T47D (cell line): ENCODE measurements around the gene WNT5B.

Source experiments
- DNase-seq, 2 experiments: peaks; one replicate each; pipeline versions ENCODE4 v3.0.0 to v3.0.0-alpha.2; 2011 to 2012; ENCODE audit warnings: low read depth in 1 of 2, low spot score in 1 of 2
- JUND ChIP-seq: IDR thresholded peaks from 2 replicates; pipeline ENCODE4 v1.6.1; 2012; ENCODE audit warnings: low read depth
- in situ Hi-C: cut with HindIII; loops from 2 replicates; pipeline ENCODE4 v1.10.0; 2016; ENCODE audit warnings: low sequenced_read_pairs, low pct_unique_long_range_greater_than_20kb

The WNT5B gene

DNA sequence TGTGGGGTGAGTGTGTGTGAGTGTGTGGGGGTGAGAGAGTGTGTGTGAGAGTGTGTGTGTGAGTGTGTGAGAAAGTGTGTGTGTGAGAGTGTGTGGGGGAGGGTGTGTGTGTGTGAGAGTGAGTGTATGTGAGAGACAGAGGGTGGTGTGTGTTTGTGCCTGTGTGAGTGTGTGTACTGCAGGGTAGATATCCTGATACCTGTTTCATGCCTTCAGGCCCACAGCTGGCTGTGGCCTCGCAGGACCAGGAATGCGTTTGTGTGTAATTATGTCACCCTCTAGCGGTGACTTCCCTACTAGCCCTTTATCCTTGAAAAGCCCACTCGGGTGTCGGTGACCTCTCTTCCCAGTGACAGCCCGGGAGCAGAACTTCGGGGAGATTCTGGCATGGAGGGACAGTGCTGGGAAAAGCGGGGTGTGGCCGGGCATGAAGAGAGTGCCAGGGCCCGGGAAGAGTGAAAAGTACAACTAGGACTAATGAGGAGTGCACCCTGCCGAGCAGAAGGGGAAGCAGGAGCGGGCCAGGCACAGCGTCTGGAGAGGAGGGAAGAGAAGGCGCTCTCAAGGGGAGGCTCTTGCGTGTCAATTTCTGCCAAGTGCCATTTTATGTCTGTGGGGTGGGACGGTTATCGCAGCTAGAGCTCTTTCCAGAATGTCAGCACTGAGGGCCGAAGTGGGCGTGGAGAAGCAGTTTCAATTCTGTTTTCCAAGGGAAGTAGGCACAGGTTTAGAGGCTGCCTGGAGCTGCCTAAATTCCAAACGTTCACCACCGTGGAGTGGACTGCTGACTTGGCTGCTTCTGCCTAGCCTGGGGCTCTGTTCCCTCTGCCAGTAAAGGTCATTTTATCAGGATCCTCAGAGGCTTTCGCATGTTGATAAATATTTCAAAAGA, 23.7 kb upstream of the WNT5B start:
- in situ Hi-C loops = no loop called here
- TF ChIP-seq JUND = no peak
- DNase-seq = peak; percentile 58 to 92

DNA sequence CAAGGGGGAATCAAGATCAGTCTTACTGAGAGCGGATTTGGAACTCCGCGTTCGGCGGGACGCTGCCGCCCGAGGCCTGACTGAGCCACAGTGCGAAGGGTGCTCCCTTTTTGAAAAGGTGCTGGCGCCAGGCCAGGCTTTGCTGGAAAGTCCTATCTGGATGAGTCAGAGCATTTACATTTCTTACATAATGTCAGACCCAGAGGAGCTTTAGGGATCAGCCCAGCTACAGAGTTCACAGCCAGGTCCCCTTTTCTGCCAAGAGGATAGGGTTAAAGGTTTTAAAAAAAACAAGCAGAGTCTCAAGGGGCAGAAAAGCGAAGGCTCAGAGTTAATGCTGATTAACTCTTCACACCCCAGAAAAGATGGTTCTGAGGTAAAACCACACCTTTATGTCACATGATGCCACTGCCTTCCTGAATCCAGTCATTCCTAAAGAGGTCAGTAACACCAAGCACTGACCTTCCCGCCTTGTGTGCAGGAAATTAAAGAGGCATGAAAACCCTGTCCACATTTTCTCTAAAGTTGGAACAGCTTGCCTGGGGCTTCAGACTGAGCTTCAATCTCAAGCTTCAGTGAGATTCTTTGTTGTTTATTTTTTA, 22.9 kb upstream of the WNT5B start:
- in situ Hi-C loops = no loop called here
- no peak for TF ChIP-seq JUND
- DNase-seq = peak in 1 of 2 experiments; percentile 68

- TF ChIP-seq JUND = no peak
- DNase-seq = no peak
- in situ Hi-C loops = no loop called here
Measured at GRCh38 chr12:1607940-1608712, 20.9 kb upstream of the WNT5B start.

DNA sequence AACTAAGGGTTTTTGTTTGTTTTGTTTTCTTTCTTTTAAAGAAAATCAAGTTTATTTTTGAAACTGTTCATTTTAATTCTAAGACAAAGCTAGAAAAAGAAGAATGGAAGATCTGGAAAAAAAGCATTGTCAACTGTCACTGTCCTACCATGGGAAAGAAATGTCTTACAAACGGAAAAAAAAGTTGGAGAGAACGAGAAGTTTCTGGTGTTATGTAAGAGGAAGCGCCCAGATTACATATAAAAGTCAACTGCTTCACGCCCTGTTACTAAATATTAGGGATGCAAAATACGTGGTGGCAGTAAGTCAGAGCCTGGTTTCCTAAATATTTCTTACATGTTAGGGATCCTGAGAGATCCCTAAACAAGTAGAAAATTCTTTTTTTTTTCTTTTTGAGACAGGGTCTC, 20.3 kb upstream of the WNT5B start:
- no peak for TF ChIP-seq JUND
- no peak for DNase-seq
- in situ Hi-C loops = no loop called here

GRCh38 chr12:1610072-1610643, 18.9 kb upstream of the WNT5B start:
- no peak for DNase-seq
- in situ Hi-C loops = no loop called here
- no peak for TF ChIP-seq JUND

- no peak for DNase-seq
- in situ Hi-C loops = no loop called here
- no peak for TF ChIP-seq JUND
Measured at GRCh38 chr12:1611803-1612572, 17.0 kb upstream of the WNT5B start.

GRCh38 chr12:1613860-1614259, 15.2 kb upstream of the WNT5B start:
- no peak for DNase-seq
- TF ChIP-seq JUND = no peak
- in situ Hi-C loops = no loop called here

- in situ Hi-C loops = no loop called here
- TF ChIP-seq JUND = no peak
- no peak for DNase-seq
Measured at GRCh38 chr12:1614360-1614759, 14.7 kb upstream of the WNT5B start.

- no peak for TF ChIP-seq JUND
- DNase-seq = no peak
- in situ Hi-C loops = no loop called here
Measured at GRCh38 chr12:1616233-1617066, 12.6 kb upstream of the WNT5B start.

DNA sequence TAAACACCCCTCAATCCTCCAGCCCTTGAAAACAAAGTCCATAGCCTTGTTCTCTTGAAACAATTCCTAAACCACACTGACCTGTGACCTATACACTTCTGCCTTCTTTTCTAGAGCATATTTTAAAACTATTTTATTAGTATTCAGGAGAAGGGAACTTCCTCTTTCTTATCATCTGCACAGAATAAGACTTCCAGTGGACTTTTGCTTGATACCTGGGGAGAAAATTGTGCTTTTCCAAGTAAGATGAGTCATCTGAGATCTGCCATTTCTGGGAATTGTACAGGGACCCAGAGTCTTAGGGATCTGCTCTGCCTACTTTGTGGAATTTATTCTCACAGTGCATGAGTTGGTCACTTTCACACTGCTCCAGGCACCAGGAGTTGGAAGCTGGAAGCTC, 10.5 kb upstream of the WNT5B start:
- in situ Hi-C loops = no loop called here
- DNase-seq = no peak
- no peak for TF ChIP-seq JUND

GRCh38 chr12:1619159-1619558, 9.9 kb upstream of the WNT5B start:
- in situ Hi-C loops = no loop called here
- TF ChIP-seq JUND = no peak
- no peak for DNase-seq
